ENCODE measurements around the gene GPR55. TPM values are rescaled to one million over a fixed set of nuclear protein-coding genes. Genes with fewer than 3 reads are reported as not detected.

Gene GPR55
- total and polyA plus RNA-seq, 2 of the 8 experiments (the other 6 are each of a cell fraction or from before 2014, with no cell fraction given): not detected

DNA sequence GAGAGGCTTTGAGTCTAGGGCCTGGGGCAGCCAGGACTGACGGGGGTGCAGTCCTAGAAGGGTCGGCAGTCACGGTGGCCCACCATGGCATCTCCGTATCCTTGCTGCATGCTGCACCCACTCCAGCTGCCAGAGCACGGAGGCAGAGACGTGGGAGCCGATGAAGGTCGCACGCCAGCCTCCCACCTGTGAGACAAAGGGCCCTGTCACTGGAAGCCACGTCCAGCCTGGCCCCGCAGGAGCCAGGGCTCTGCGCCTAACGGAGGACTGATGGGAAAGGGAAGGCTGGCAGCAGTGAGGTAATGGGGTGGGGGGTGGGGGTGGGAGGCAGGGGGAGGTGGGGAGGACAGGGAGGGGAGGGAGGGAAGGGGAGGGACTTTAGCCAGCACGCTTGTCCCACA, 38.4 kb downstream of the GPR55 start:
- no peak for DNase-seq (ENCODE audit: low read depth in 1 of 2, low spot score in 2 of 2)
- Histone ChIP-seq H3K9me3 (ENCODE audit: insufficient read depth in 2 of 2, low read depth in 1 of 2, low read length in 1 of 2) (no peaks in the 10 kb centered on the region), H2BK5ac (ENCODE audit: low read depth, low read length) (peak overlapping the region; percentile 60; the same call in 1 of the 2 replicates), H3K79me2 (ENCODE audit: control insufficient read depth in 1 of 2, insufficient read depth in 2 of 2, low read length in 2 of 2) (no peaks in the 10 kb centered on the region), H3K4me2 (ENCODE audit: insufficient read depth in 1 of 2, low read depth in 2 of 2, low read length in 2 of 2) (no peak overlapping the region), H4K5ac (ENCODE audit: insufficient read length, low read depth, low read length) (no peak overlapping the region), H3K56ac (replicated peaks; ENCODE audit: insufficient read length, low read depth, low read length) (no peak overlapping the region), H4K20me1 (replicated peaks in 1 of 2; ENCODE audit: control insufficient read depth in 1 of 2, insufficient read depth in 2 of 2, low read length in 2 of 2) (no peaks in the 10 kb centered on the region), H3K14ac (ENCODE audit: insufficient read length) (no peak overlapping the region), H3K18ac (ENCODE audit: extremely low read depth, low read length) (peak overlapping the region; percentile 87; the same call in 1 of the 2 replicates), H3K23ac (ENCODE audit: insufficient read length) (no peak overlapping the region), H2AFZ (ENCODE audit: low read length) (no peak overlapping the region), H2BK20ac (ENCODE audit: low read length) (no peak overlapping the region), H4K8ac (ENCODE audit: extremely low read depth, insufficient read depth, low read length) (peak overlapping the region; percentile 76), H3K9ac (replicated peaks in 1 of 4; ENCODE audit: extremely low read depth in 1 of 4, low read depth in 3 of 4, low read length in 3 of 4) (no peak overlapping the region), H3K36me3 (ENCODE audit: control insufficient read depth in 2 of 4, insufficient read depth in 4 of 4, low read length in 3 of 4) (no peaks in the 10 kb centered on the region), H2BK15ac (ENCODE audit: low read length) (peak overlapping the region; percentile 99; the same call in 1 of the 2 replicates), H3K79me1 (ENCODE audit: low read depth, low read length) (no peaks in the 10 kb centered on the region), H3K23me2 (ENCODE audit: low read depth, low read length) (no peaks in the 10 kb centered on the region; the same call in 1 of the 2 replicates), H3K27ac (ENCODE audit: low read depth, low read length) (no peak overlapping the region), H2BK12ac (ENCODE audit: low read depth, low read length) (0 out of 2 replicates have a peak overlapping the region, but pooled peaks have one; percentile 68), H3K27me3 (replicated peaks in 1 of 4; ENCODE audit: control insufficient read depth in 3 of 4, extremely low read depth in 1 of 4, insufficient read depth in 3 of 4, low read length in 3 of 4) (no peaks in the 10 kb centered on the region), H4K91ac (replicated peaks; ENCODE audit: insufficient read length, low read length) (peak overlapping the region; percentile 89), H2AK5ac (ENCODE audit: low read depth, low read length) (no peak overlapping the region), H3K4me1 (replicated peaks in 1 of 4; ENCODE audit: control insufficient read depth in 3 of 4, insufficient read depth in 4 of 4, low read length in 3 of 4) (peaks cover 5 to 9% (median 7%) of the 10 kb centered on the region in 4 experiments), H3K4ac (replicated peaks; ENCODE audit: insufficient read length, low read depth, low read length) (peak overlapping the region; percentile 53), H3K4me3 (ENCODE audit: extremely low read depth in 1 of 4, insufficient read depth in 2 of 4, low read depth in 3 of 4, low read length in 4 of 4) (no peak overlapping the region), H2BK120ac (replicated peaks; ENCODE audit: low read depth, low read length) (no peak overlapping the region)
- CTCF ChIA-PET (ENCODE audit: partially characterized antibody): interaction anchor here (0.8 to 2.3 kb wide), 9 partner anchors 11 to 101 kb away, joined by 3 to 8 read pairs (median 4); no protein-coding TSS in a partner anchor
- TF ChIP-seq NRF1 (IDR thresholded peaks at IDR 0.05; ENCODE audit: low read depth, low read length) (no peak), CEBPB (IDR thresholded peaks at IDR 0.05; ENCODE audit: low read depth, low read length) (no peak), SIN3A (conservative IDR thresholded peaks at IDR 0.05 in 1 of 2, IDR thresholded peaks at IDR 0.05 in 1 of 2; ENCODE audit: low read depth in 1 of 2, low read length in 2 of 2) (no peak), TAF1 (IDR thresholded peaks at IDR 0.05; ENCODE audit: low read depth, low read length) (no peak), CHD1 (IDR thresholded peaks at IDR 0.05; ENCODE audit: low read depth, low read length) (no peak), PHF8 (conservative IDR thresholded peaks at IDR 0.05; ENCODE audit: low read depth, low read length) (no peak), EZH2 (IDR thresholded peaks at IDR 0.05; ENCODE audit: low read depth, low read length, severe bottlenecking) (no peak), POLR2AphosphoS5 (IDR thresholded peaks at IDR 0.05; ENCODE audit: low read depth, low read length) (no peak), BACH1 (IDR thresholded peaks at IDR 0.05; ENCODE audit: low read length) (no peak), POU5F1 (IDR thresholded peaks at IDR 0.05; ENCODE audit: low read depth, low read length) (no peak)
- TF ChIP-seq, protein P1, sequence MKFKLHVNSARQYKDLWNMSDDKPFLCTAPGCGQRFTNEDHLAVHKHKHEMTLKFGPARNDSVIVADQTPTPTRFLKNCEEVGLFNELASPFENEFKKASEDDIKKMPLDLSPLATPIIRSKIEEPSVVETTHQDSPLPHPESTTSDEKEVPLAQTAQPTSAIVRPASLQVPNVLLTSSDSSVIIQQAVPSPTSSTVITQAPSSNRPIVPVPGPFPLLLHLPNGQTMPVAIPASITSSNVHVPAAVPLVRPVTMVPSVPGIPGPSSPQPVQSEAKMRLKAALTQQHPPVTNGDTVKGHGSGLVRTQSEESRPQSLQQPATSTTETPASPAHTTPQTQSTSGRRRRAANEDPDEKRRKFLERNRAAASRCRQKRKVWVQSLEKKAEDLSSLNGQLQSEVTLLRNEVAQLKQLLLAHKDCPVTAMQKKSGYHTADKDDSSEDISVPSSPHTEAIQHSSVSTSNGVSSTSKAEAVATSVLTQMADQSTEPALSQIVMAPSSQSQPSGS (IDR thresholded peaks at IDR 0.05; ENCODE audit: low read length): no peak
- TF ChIP-seq, protein P2, sequence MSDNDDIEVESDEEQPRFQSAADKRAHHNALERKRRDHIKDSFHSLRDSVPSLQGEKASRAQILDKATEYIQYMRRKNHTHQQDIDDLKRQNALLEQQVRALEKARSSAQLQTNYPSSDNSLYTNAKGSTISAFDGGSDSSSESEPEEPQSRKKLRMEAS (IDR thresholded peaks at IDR 0.05): no peak
- WGBS, 2 experiments (ENCODE audit: extremely low coverage in 1 of 2, insufficient coverage in 1 of 2, insufficient read length in 1 of 2, insufficient replicate concordance in 2 of 2, low coverage in 1 of 2, low lambda C conversion rate in 2 of 2, missing lambda C conversion rate in 1 of 2): 79% methylated on average over 13 of the region's 14 CpGs; no CpG with 5 or more reads in 1 of the 2 experiments
- FAIRE-seq: no peak
- POLR2A ChIA-PET (ENCODE audit: partially characterized antibody): interaction anchor here (1.1 to 1.6 kb wide), 4 partner anchors 11 to 18 kb away, joined by 3 to 10 read pairs (median 8); no protein-coding TSS in a partner anchor

Measured in H1 (cell line).